ENCODE data around the gene CALY.

Gene CALY

GRCh38 chr10:133297504-133297903, 39.2 kb downstream of the CALY start:
- Histone ChIP-seq H3K27me3 (ENCODE audit: control insufficient read depth in 1 of 2, insufficient read depth in 2 of 2, low read length in 2 of 2) (no peaks in the 10 kb centered on the region), H3K27ac (ENCODE audit: low read length) (no peak overlapping the region), H3K9ac (ENCODE audit: low read length in 2 of 2) (no peak overlapping the region), H3K9me3 (ENCODE audit: control insufficient read depth in 2 of 2, low read length in 2 of 2) (no peaks in the 10 kb centered on the region), H3K36me3 (ENCODE audit: control insufficient read depth in 2 of 2, insufficient read depth in 2 of 2, low read length in 2 of 2) (peaks cover 76 to 77% of the 10 kb centered on the region in 2 donors), H3K4me3 (ENCODE audit: low read length in 2 of 2) (no peak overlapping the region), H3K4me1 (ENCODE audit: control insufficient read depth, insufficient read depth, low read length) (no peaks in the 10 kb centered on the region)

GRCh38 chr10:133295426-133296320, 41.0 kb downstream of the CALY start:
- Histone ChIP-seq H3K4me3 (ENCODE audit: low read length in 2 of 2) (no peak overlapping the region), H3K36me3 (ENCODE audit: control insufficient read depth in 2 of 2, insufficient read depth in 2 of 2, low read length in 2 of 2) (peaks cover 67 to 69% of the 10 kb centered on the region in 2 donors)

GRCh38 chr10:133294189-133294588, 42.5 kb downstream of the CALY start:
- Histone ChIP-seq H3K9me3 (ENCODE audit: control insufficient read depth in 2 of 2, low read length in 2 of 2) (no peaks in the 10 kb centered on the region), H3K27me3 (ENCODE audit: control insufficient read depth in 1 of 2, insufficient read depth in 2 of 2, low read length in 2 of 2) (no peaks in the 10 kb centered on the region), H3K9ac (ENCODE audit: low read length in 2 of 2) (no peak overlapping the region), H3K4me3 (ENCODE audit: low read length in 2 of 2) (no peak overlapping the region), H3K27ac (ENCODE audit: low read length) (no peak overlapping the region), H3K36me3 (ENCODE audit: control insufficient read depth in 2 of 2, insufficient read depth in 2 of 2, low read length in 2 of 2) (peaks cover 63 to 64% of the 10 kb centered on the region in 2 donors), H3K4me1 (ENCODE audit: control insufficient read depth, insufficient read depth, low read length) (no peaks in the 10 kb centered on the region)

More at GRCh38 chr10:133295426-133296320, 41.0 kb downstream of the CALY start:
- Histone ChIP-seq H3K4me1 (ENCODE audit: control insufficient read depth, insufficient read depth, low read length) (no peaks in the 10 kb centered on the region), H3K27me3 (ENCODE audit: control insufficient read depth in 1 of 2, insufficient read depth in 2 of 2, low read length in 2 of 2) (no peaks in the 10 kb centered on the region), H3K9ac (ENCODE audit: low read length in 2 of 2) (no peak overlapping the region), H3K27ac (ENCODE audit: low read length) (no peak overlapping the region), H3K9me3 (ENCODE audit: control insufficient read depth in 2 of 2, low read length in 2 of 2) (no peaks in the 10 kb centered on the region)

GRCh38 chr10:133293810-133294119, 42.9 kb downstream of the CALY start:
- Histone ChIP-seq H3K27ac (ENCODE audit: low read length) (no peak overlapping the region), H3K27me3 (ENCODE audit: control insufficient read depth in 1 of 2, insufficient read depth in 2 of 2, low read length in 2 of 2) (no peaks in the 10 kb centered on the region), H3K9me3 (ENCODE audit: control insufficient read depth in 2 of 2, low read length in 2 of 2) (no peaks in the 10 kb centered on the region), H3K4me1 (ENCODE audit: control insufficient read depth, insufficient read depth, low read length) (no peaks in the 10 kb centered on the region), H3K36me3 (ENCODE audit: control insufficient read depth in 2 of 2, insufficient read depth in 2 of 2, low read length in 2 of 2) (peaks cover 63 to 64% of the 10 kb centered on the region in 2 donors), H3K4me3 (ENCODE audit: low read length in 2 of 2) (no peak overlapping the region), H3K9ac (ENCODE audit: low read length in 2 of 2) (no peak overlapping the region)

- Histone ChIP-seq H3K27ac (ENCODE audit: low read length) (no peak overlapping the region), H3K9me3 (ENCODE audit: control insufficient read depth in 2 of 2, low read length in 2 of 2) (no peaks in the 10 kb centered on the region), H3K36me3 (ENCODE audit: control insufficient read depth in 2 of 2, insufficient read depth in 2 of 2, low read length in 2 of 2) (peaks cover 61 to 64% of the 10 kb centered on the region in 2 donors), H3K9ac (ENCODE audit: low read length in 2 of 2) (no peak overlapping the region), H3K4me3 (ENCODE audit: low read length in 2 of 2) (no peak overlapping the region), H3K4me1 (ENCODE audit: control insufficient read depth, insufficient read depth, low read length) (no peaks in the 10 kb centered on the region), H3K27me3 (ENCODE audit: control insufficient read depth in 1 of 2, insufficient read depth in 2 of 2, low read length in 2 of 2) (no peaks in the 10 kb centered on the region)
Measured at GRCh38 chr10:133292919-133293809, 43.5 kb downstream of the CALY start.

- Histone ChIP-seq H3K4me3 (ENCODE audit: low read length in 2 of 2) (no peak overlapping the region), H3K36me3 (ENCODE audit: control insufficient read depth in 2 of 2, insufficient read depth in 2 of 2, low read length in 2 of 2) (peaks cover 59 to 68% of the 10 kb centered on the region in 2 donors), H3K27ac (ENCODE audit: low read length) (no peak overlapping the region), H3K27me3 (ENCODE audit: control insufficient read depth in 1 of 2, insufficient read depth in 2 of 2, low read length in 2 of 2) (no peaks in the 10 kb centered on the region), H3K9ac (ENCODE audit: low read length in 2 of 2) (no peak overlapping the region), H3K4me1 (ENCODE audit: control insufficient read depth, insufficient read depth, low read length) (no peaks in the 10 kb centered on the region), H3K9me3 (ENCODE audit: control insufficient read depth in 2 of 2, low read length in 2 of 2) (no peaks in the 10 kb centered on the region)
Measured at GRCh38 chr10:133289761-133290160, 46.9 kb downstream of the CALY start.

GRCh38 chr10:133287832-133288500, 48.7 kb downstream of the CALY start:
- H3K4me1 ChIP-seq (ENCODE audit: control insufficient read depth, insufficient read depth, low read length), result no peaks in the 10 kb centered on the region
- no peak overlapping the region for H3K27ac ChIP-seq (ENCODE audit: low read length)
- H3K9ac ChIP-seq (ENCODE audit: low read length in 2 of 2), result no peak overlapping the region
- no peak overlapping the region for H3K4me3 ChIP-seq (ENCODE audit: low read length in 2 of 2)
- H3K9me3 ChIP-seq (ENCODE audit: control insufficient read depth in 2 of 2, low read length in 2 of 2), result no peaks in the 10 kb centered on the region
- H3K27me3 ChIP-seq (ENCODE audit: control insufficient read depth in 1 of 2, insufficient read depth in 2 of 2, low read length in 2 of 2), result no peaks in the 10 kb centered on the region
- H3K36me3 ChIP-seq (ENCODE audit: control insufficient read depth in 2 of 2, insufficient read depth in 2 of 2, low read length in 2 of 2), result peaks cover 60 to 63% of the 10 kb centered on the region in 2 donors

GRCh38 chr10:133286366-133286765, 50.3 kb downstream of the CALY start:
- H3K4me1 ChIP-seq (ENCODE audit: control insufficient read depth, insufficient read depth, low read length), result no peaks in the 10 kb centered on the region
- H3K27me3 ChIP-seq (ENCODE audit: control insufficient read depth in 1 of 2, insufficient read depth in 2 of 2, low read length in 2 of 2), result no peaks in the 10 kb centered on the region
- peaks cover 62 to 72% of the 10 kb centered on the region in 2 donors for H3K36me3 ChIP-seq (ENCODE audit: control insufficient read depth in 2 of 2, insufficient read depth in 2 of 2, low read length in 2 of 2)
- H3K9ac ChIP-seq (ENCODE audit: low read length in 2 of 2), result no peak overlapping the region
- H3K9me3 ChIP-seq (ENCODE audit: control insufficient read depth in 2 of 2, low read length in 2 of 2), result no peaks in the 10 kb centered on the region
- no peak overlapping the region for H3K4me3 ChIP-seq (ENCODE audit: low read length in 2 of 2)
- H3K27ac ChIP-seq (ENCODE audit: low read length), result no peak overlapping the region

- Histone ChIP-seq H3K36me3 (ENCODE audit: control insufficient read depth in 2 of 2, insufficient read depth in 2 of 2, low read length in 2 of 2) (peaks cover 62 to 72% of the 10 kb centered on the region in 2 donors), H3K9me3 (ENCODE audit: control insufficient read depth in 2 of 2, low read length in 2 of 2) (no peaks in the 10 kb centered on the region), H3K4me3 (ENCODE audit: low read length in 2 of 2) (no peak overlapping the region), H3K27me3 (ENCODE audit: control insufficient read depth in 1 of 2, insufficient read depth in 2 of 2, low read length in 2 of 2) (no peaks in the 10 kb centered on the region), H3K4me1 (ENCODE audit: control insufficient read depth, insufficient read depth, low read length) (no peaks in the 10 kb centered on the region), H3K9ac (ENCODE audit: low read length in 2 of 2) (no peak overlapping the region), H3K27ac (ENCODE audit: low read length) (no peak overlapping the region)
Measured at GRCh38 chr10:133285217-133285616, 51.5 kb downstream of the CALY start.

- no peaks in the 10 kb centered on the region for H3K4me1 ChIP-seq (ENCODE audit: control insufficient read depth, insufficient read depth, low read length)
- H3K27ac ChIP-seq (ENCODE audit: low read length), result no peak overlapping the region
- no peak overlapping the region for H3K9ac ChIP-seq (ENCODE audit: low read length in 2 of 2)
- H3K4me3 ChIP-seq (ENCODE audit: low read length in 2 of 2), result no peak overlapping the region
- peaks cover 60 to 68% of the 10 kb centered on the region in 2 donors for H3K36me3 ChIP-seq (ENCODE audit: control insufficient read depth in 2 of 2, insufficient read depth in 2 of 2, low read length in 2 of 2)
- no peaks in the 10 kb centered on the region for H3K27me3 ChIP-seq (ENCODE audit: control insufficient read depth in 1 of 2, insufficient read depth in 2 of 2, low read length in 2 of 2)
- no peaks in the 10 kb centered on the region for H3K9me3 ChIP-seq (ENCODE audit: control insufficient read depth in 2 of 2, low read length in 2 of 2)
Measured at GRCh38 chr10:133283931-133284330, 52.8 kb downstream of the CALY start.

Measured in stomach smooth muscle (tissue), 2 donors.